Osteoblast (primary cell): ENCODE data around the gene PDE4DIP. TPM values are rescaled to one million over a fixed set of nuclear protein-coding genes. Genes with fewer than 3 reads are reported as not detected.
"Not testable (repeated sequence)": the region's sequence is repeated elsewhere in the genome, so short reads cannot be mapped to it uniquely, and the experiment has no call there.

Experiments
- DNase-seq: peaks from one replicate; pipeline ENCODE4 v3.0.0; 2011; ENCODE audit warnings: low spot score, mixed read lengths; ENCODE audit not compliant: insufficient read length; ENCODE audit errors: missing footprints
- H2AFZ ChIP-seq: 2 replicates; pipeline ENCODE4 v1.6.0; 2011; ENCODE audit warnings: mild to moderate bottlenecking, low read length
- H3K27ac ChIP-seq: 2 replicates; pipeline ENCODE4 v1.5.1; 2011; ENCODE audit warnings: mild to moderate bottlenecking, low read depth, low read length, moderate library complexity
- H3K27me3 ChIP-seq: 2 replicates; pipeline ENCODE4 v1.6.0; 2012; ENCODE audit warnings: mild to moderate bottlenecking, control low read depth, inconsistent platforms, low read length, moderate library complexity; ENCODE audit not compliant: insufficient read depth
- H3K36me3 ChIP-seq: 2 replicates; pipeline ENCODE4 v1.5.1; 2011; ENCODE audit warnings: mild to moderate bottlenecking, low read length, control low read depth, moderate library complexity; ENCODE audit not compliant: insufficient read depth
- H3K4me1 ChIP-seq: 2 replicates; pipeline ENCODE4 v1.5.1; 2011; ENCODE audit warnings: mild to moderate bottlenecking, low read length, control low read depth, moderate library complexity; ENCODE audit not compliant: insufficient read depth
- H3K4me2 ChIP-seq: 2 replicates; pipeline ENCODE4 v1.6.0; 2011; ENCODE audit warnings: mild to moderate bottlenecking, low read length; ENCODE audit not compliant: insufficient read depth
- H3K4me3 ChIP-seq: fragments of 200-600 bp; sonication (generic); 3 replicates; pipeline ENCODE4 v1.5.1; 2012; ENCODE audit warnings: mild to moderate bottlenecking, low read length, inconsistent platforms; ENCODE audit not compliant: insufficient read depth
- H3K79me2 ChIP-seq: 2 replicates; pipeline ENCODE4 v1.6.0; 2012; ENCODE audit warnings: mild to moderate bottlenecking, low read length, control low read depth, inconsistent platforms; ENCODE audit not compliant: insufficient read depth
- H3K9me3 ChIP-seq: 2 replicates; pipeline ENCODE4 v1.5.1; 2011; ENCODE audit warnings: low read depth, low read length, control low read depth
- H4K20me1 ChIP-seq: 2 replicates; pipeline ENCODE4 v1.6.0; 2012; ENCODE audit warnings: mild to moderate bottlenecking, low read length, control low read depth; ENCODE audit not compliant: insufficient read depth
- total RNA-seq: library from RNA; depleted of rRNA; stranded (reverse); fragments of >200 nt; gene quantifications from 2 replicates; pipeline ENCODE4 v1.2.3, GENCODE V29; 2012

Gene PDE4DIP
- total RNA-seq, 1 donor: 203 TPM

DNA sequence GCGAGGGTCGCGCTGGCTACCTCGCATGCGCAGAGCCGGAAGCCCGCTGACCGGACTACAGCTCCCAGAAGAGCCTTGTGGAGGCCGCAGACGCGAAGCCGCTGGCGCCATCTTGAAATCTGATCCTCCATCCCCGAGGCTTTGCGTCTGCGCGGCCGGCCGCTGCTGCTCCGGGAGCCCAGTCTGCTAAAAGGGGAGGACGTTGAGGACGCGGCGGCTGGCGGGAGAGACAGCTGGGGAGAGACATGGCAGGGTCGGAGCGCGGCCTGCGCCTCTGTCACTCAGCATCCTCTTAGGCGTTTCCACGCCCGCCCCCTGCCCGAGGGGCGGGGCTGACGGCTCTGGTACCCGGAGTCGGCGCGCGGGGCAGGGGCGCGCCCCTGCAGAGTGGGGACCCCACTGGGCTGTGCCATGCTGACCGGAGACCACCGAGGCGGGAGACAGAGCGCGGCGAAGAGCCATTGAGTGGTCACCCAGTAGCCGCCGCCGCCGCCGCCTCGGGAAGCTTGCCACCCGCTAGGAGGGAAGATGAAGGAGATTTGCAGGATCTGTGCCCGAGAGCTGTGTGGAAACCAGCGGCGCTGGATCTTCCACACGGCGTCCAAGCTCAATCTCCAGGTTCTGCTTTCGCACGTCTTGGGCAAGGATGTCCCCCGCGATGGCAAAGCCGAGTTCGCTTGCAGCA is 108.2 kb downstream of the PDE4DIP start:
- not testable (repeated sequence) for H4K20me1 ChIP-seq, H3K9me3 ChIP-seq, H2AFZ ChIP-seq, H3K27me3 ChIP-seq, H3K36me3 ChIP-seq, H3K4me1 ChIP-seq, DNase-seq
- Histone ChIP-seq H3K79me2 (peaks cover 20% of the 10 kb centered on the region), H3K4me3 (peak overlapping the region; percentile 74), H3K27ac (peak overlapping the region; percentile 28), H3K4me2 (peak overlapping the region; percentile 88)

DNA sequence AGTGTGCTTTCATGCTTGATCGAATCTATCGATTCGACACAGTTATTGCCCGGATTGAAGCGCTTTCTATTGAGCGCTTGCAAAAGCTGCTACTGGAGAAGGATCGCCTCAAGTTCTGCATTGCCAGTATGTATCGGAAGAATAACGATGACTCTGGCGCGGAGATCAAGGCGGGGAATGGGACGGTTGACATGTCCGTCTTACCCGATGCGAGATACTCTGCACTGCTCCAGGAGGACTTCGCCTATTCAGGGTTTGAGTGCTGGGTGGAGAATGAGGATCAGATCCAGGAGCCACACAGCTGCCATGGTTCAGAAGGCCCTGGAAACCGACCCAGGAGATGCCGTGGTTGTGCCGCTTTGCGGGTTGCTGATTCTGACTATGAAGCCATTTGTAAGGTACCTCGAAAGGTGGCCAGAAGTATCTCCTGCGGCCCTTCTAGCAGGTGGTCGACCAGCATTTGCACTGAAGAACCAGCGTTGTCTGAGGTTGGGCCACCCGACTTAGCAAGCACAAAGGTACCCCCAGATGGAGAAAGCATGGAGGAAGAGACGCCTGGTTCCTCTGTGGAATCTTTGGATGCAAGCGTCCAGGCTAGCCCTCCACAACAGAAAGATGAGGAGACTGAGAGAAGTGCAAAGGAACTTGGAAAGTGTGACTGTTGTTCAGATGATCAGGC is 108.8 kb downstream of the PDE4DIP start:
- Histone ChIP-seq H3K79me2 (peaks cover 20% of the 10 kb centered on the region), H3K4me2 (peak overlapping the region; percentile 88), H3K4me3 (peak overlapping the region; percentile 74)
- not testable (repeated sequence) for H3K4me1 ChIP-seq, H3K36me3 ChIP-seq, H3K27ac ChIP-seq, H3K27me3 ChIP-seq, H3K9me3 ChIP-seq, H4K20me1 ChIP-seq, H2AFZ ChIP-seq
- DNase-seq: peak; percentile 10

DNA sequence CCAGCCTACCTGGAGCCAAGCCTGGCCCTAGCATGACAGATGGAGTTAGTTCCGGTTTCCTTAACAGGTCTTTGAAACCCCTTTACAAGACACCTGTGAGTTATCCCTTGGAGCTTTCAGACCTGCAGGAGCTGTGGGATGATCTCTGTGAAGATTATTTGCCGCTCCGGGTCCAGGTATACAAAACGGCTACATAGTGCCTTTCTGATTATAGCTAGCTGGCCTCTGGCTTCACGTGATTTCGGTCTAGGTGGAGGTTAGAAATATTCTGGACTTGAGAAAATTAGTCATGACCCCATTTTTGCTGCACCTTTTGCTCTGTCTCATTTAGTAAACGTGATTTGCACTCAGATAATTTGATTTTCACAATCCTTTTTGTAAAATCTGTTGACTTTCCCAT is 109.5 kb downstream of the PDE4DIP start:
- not testable (repeated sequence) for H3K36me3 ChIP-seq, H3K4me1 ChIP-seq, DNase-seq, H4K20me1 ChIP-seq, H3K27me3 ChIP-seq, H3K9me3 ChIP-seq, H2AFZ ChIP-seq
- H3K27ac ChIP-seq: peak overlapping the region; percentile 33
- peaks cover 23% of the 10 kb centered on the region for H3K79me2 ChIP-seq
- H3K4me2 ChIP-seq: peak overlapping the region; percentile 88
- H3K4me3 ChIP-seq: peak overlapping the region; percentile 74

DNA sequence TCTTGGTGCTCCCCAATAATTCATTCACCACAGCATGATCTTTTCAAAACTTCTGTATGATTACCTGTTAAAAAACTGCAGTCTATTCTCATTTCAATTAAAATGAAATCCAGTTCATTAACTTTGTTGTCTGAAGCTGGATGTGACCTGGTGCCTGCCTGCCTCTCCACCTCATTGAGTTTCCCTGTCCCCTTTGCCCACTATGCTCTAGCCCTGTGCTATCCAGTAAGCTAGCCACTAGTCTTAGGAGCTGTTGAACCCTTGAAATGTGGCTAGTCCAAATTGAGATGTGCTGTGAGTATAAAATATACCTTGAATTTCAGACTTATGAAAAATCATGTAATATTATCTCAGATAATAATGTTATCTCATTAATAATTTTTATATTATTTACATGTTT is 114.1 kb downstream of the PDE4DIP start:
- not testable (repeated sequence) for H3K27me3 ChIP-seq, H4K20me1 ChIP-seq, H3K27ac ChIP-seq, H3K9me3 ChIP-seq, H3K4me2 ChIP-seq, H2AFZ ChIP-seq, H3K36me3 ChIP-seq, H3K4me3 ChIP-seq, H3K4me1 ChIP-seq, DNase-seq
- H3K79me2 ChIP-seq: peaks cover 17% of the 10 kb centered on the region

DNA sequence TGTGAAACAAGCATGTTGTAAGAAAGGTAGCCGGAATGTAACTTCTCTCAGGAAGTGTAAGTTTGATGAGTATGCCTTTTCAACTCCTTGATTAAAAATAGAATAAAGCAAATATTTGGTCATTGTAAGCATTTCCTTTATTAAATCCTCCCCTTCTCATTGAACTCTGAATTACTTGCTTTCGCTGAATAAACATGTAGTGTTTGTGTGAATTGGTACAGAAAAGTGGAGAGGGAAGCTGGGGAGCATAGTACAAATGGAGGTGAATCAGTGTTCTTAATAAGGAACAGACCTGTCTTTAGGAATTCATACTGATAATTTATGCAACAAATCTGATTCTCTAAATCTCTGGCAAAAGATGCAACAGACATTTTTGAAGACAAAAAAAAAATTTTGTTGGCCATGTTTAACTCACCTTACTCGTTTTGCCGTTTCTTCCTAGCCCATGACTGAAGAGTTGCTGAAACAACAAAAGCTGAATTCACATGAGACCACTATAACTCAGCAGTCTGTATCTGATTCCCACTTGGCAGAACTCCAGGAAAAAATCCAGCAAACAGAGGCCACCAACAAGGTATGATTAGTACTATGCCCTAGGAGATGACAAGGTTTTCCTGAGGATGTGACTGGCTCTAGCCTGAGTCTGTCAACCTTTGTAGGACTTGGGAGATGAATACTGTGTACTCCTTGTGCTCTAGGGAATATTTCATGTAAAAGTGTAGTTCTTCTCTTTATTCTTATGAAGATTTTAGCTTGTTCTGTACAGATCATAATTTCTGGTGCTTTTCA is 116.2 kb downstream of the PDE4DIP start:
- not testable (repeated sequence) for H3K27ac ChIP-seq, DNase-seq, H3K9me3 ChIP-seq, H2AFZ ChIP-seq, H4K20me1 ChIP-seq, H3K36me3 ChIP-seq, H3K79me2 ChIP-seq, H3K27me3 ChIP-seq, H3K4me2 ChIP-seq, H3K4me3 ChIP-seq, H3K4me1 ChIP-seq

DNA sequence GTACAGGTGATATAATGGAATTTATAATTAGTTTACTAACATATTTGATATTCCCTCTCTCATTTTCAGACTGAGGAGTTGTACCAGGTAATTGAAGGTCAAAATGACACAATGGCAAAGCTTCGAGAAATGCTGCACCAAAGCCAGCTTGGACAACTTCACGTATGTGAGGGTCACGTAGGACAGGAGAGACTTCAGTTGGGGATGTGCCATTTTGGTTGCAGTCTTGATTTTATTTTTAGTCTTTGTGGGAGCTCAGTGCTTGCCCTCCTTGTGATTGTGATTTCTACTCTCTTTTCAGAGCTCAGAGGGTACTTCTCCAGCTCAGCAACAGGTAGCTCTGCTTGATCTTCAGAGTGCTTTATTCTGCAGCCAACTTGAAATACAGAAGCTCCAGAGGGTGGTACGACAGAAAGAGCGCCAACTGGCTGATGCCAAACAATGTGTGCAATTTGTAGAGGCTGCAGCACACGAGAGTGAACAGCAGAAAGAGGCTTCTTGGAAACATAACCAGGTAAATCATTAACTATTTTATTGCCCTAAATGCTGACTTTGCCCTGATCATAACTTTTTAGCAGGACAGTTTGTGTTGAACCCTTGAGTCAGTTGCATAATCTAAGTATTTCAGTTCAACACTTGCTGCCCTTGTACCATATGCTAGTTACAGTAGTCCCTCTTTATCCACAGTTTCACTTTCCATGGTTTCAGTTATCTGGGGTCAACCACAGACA is 118.1 kb downstream of the PDE4DIP start:
- not testable (repeated sequence) for H3K4me2 ChIP-seq, H4K20me1 ChIP-seq, H3K4me1 ChIP-seq, H3K79me2 ChIP-seq, H3K27me3 ChIP-seq, DNase-seq, H2AFZ ChIP-seq, H3K36me3 ChIP-seq, H3K27ac ChIP-seq, H3K4me3 ChIP-seq, H3K9me3 ChIP-seq

DNA sequence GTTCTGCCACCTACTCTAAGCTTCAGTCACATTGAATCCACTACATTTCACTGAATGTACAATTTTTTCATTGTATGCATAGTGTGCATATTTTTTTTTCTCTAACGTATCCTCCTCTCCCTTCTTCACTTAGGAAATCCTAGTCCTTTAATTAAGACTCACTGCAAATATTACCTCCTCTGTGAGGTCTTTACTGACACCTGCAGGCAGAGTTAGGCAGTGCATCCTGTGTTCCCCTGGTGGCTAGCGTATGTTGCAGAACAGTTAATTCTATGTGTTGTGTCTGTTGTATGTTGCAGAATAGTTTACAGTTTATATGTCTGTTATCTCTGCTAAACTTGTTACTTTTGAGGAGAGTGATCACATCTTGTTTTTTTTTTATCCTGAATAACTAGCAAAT is 121.9 kb downstream of the PDE4DIP start:
- H3K79me2 ChIP-seq, H3K27me3 ChIP-seq, H2AFZ ChIP-seq, H3K36me3 ChIP-seq, H3K4me3 ChIP-seq, H4K20me1 ChIP-seq, H3K27ac ChIP-seq, H3K9me3 ChIP-seq, H3K4me1 ChIP-seq, H3K4me2 ChIP-seq, DNase-seq: not testable (repeated sequence)

DNA sequence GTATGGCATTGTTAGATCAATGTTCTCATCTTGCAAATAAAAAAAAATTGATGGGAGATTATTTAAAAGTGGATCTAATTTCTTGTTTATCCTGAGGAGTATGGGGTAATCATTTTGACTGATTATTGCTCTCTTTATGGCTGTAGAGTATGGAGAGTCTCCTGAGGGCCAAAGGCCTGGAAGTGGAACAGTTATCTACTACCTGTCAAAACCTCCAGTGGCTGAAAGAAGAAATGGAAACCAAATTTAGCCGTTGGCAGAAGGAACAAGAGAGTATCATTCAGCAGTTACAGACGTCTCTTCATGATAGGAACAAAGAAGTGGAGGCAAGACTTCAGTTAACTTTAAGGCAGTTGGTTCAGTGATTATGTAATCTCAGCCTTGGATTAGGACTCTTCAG is 123.4 kb downstream of the PDE4DIP start:
- not testable (repeated sequence) for H3K9me3 ChIP-seq, H3K27me3 ChIP-seq, H3K79me2 ChIP-seq, DNase-seq, H3K4me1 ChIP-seq, H3K4me3 ChIP-seq, H4K20me1 ChIP-seq, H2AFZ ChIP-seq, H3K4me2 ChIP-seq, H3K27ac ChIP-seq, H3K36me3 ChIP-seq
